Right lobe of liver (tissue), 4 donors: Measurements from ENCODE around the gene TIGD4.

Source experiments
- CTCF ChIP-seq, 4 donors: fragments of 200-600 bp in 3 of 4; fragments of 450-650 bp in 1 of 4; IDR thresholded peaks; one replicate each; pipeline versions ENCODE4 v1.5.1 to v1.8.0; 2016 to 2022; ENCODE audit warnings: antibody characterized with exemption in 4 of 4, mild to moderate bottlenecking in 2 of 4
- POLR2A ChIP-seq: fragments of 450-650 bp; IDR thresholded peaks from one replicate; pipeline ENCODE4 v1.6.1; 2017; ENCODE audit warnings: antibody characterized with exemption, mild to moderate bottlenecking
- donor health status: DM: no; HTN: no; CAD: no.
- donor health status: DM: no; HTN: no; CAD: no.
- donor health status: DM: no; HTN: yes; CAD: no.

GRCh38 chr4:152780267-152780778, 793 bp upstream of the TIGD4 start:
- TF ChIP-seq CTCF (IDR thresholded peaks at IDR 0.05) = no peak
- TF ChIP-seq POLR2A = no peak
